VCaP (cell line): ENCODE measurements around the gene DCLRE1C.

Source experiments
- H3K27ac ChIP-seq: fragments of 450-650 bp; 2 replicates; pipeline ENCODE4 v1.5.1; 2017
- CTCF ChIP-seq: fragments of 450-650 bp; conservative IDR thresholded peaks from 2 replicates; pipeline ENCODE4 v1.5.1; 2017; ENCODE audit warnings: mild to moderate bottlenecking, moderate library complexity

The DCLRE1C gene

GRCh38 chr10:14855453-14855852 lies 98.4 kb downstream of the DCLRE1C start:
- TF ChIP-seq CTCF: no peak
- H3K27ac ChIP-seq: no peak overlapping the region

DNA sequence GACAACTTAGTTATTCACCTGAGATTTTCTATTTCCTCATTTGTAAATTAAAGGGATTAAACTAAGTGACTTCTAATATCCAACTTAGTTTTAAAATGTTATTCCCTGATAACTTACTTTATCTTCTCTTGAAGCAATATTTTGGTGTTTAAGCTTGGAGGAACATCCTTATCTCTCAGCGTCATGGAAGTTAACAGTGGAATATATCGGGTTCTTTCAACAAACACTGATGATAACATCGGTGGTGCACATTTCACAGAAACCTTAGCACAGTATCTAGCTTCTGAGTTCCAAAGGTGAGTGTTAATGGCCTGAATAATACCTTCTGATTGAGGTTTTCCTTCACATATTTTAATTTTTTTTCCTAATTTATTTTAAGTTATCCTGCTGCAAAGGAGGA lies 101.7 kb downstream of the DCLRE1C start:
- TF ChIP-seq CTCF: no peak
- no peak overlapping the region for H3K27ac ChIP-seq
